Adrenal gland (tissue), 12 donors: ENCODE data around the gene HABP2. TPM values are rescaled to one million over a fixed set of nuclear protein-coding genes. Genes with fewer than 3 reads are reported as not detected.
A peak's percentile ranks its signal among the peaks of the same experiment; 100 is the strongest.

Source experiments
- DNase-seq, 7 donors: peaks; one replicate each; pipeline ENCODE4 v3.0.0-alpha.2; 2019 to 2020
- H3K27ac ChIP-seq, 5 donors: fragments of 200-600 bp; sonication (generic) in 4 of 5; 1 replicate in 3 of 5; 2 replicates in 2 of 5; pipeline versions ENCODE4 v1.5.1 to v1.8.0; 2016 to 2020; ENCODE audit warnings: mild to moderate bottlenecking in 1 of 5
- H3K27me3 ChIP-seq: fragments of 200-600 bp; 2 replicates; pipeline ENCODE4 v1.8.0; 2021
- H3K36me3 ChIP-seq, 2 donors: fragments of 200-600 bp; replicated peaks in 1 of 2; 1 replicate in 1 of 2; 2 replicates in 1 of 2; pipeline versions ENCODE4 v1.5.1 to v1.8.0; 2018 to 2022
- H3K4me1 ChIP-seq, 2 donors: fragments of 200-600 bp; replicated peaks in 1 of 2; 1 replicate in 1 of 2; 2 replicates in 1 of 2; pipeline versions ENCODE4 v1.5.1 to v1.8.0; 2018 to 2021
- H3K4me3 ChIP-seq, 4 donors: fragments of 200-600 bp; sonication (generic) in 3 of 4; one replicate each; pipeline ENCODE4 v1.5.1; 2016 to 2018
- H3K9me3 ChIP-seq, 3 donors: fragments of 200-600 bp; sonication (generic) in 1 of 3; replicated peaks in 1 of 3; 1 replicate in 2 of 3; 2 replicates in 1 of 3; pipeline versions ENCODE4 v1.5.1 to v1.8.0; 2016 to 2021
- POLR2A ChIP-seq, 2 donors: fragments of 450-650 bp; IDR thresholded peaks; one replicate each; pipeline ENCODE4 v1.6.1; 2017; ENCODE audit warnings: antibody characterized with exemption in 2 of 2, mild to moderate bottlenecking in 2 of 2, moderate library complexity in 1 of 2
- whole genome bisulfite sequencing, 4 donors: extraction: QIAGEN DNeasy Blood & Tissue Kit in 2 of 4; methylation state at CpG; one replicate each; pipeline versions ENCODE4 v1.1.5 to v1.1.7; 2013 to 2017; 5-methylcytosine and 5-hydroxymethylcytosine counted together
- intact Hi-C, 2 donors: fragments of 100-400 bp; cut with DNase I; formaldehyde crosslinking; loops; one replicate each; pipeline versions ENCODE4 v1.14.1 to v1.15.0; 2022 to 2023
- polyA plus RNA-seq, 3 donors: library from polyadenylated mRNA; stranded (reverse); fragments of 200-250 nt in 2 of 3; fragments of 350-450 nt in 1 of 3; fragmentation: Illumina TruSeq in 1 of 3; extraction: RNeasy Lipid Tissue Mini Kit (QIAGEN cat#74804) in 1 of 3; gene quantifications; one replicate each; pipeline ENCODE4 v1.2.3, GENCODE V29; 2013 to 2014
- total RNA-seq, 9 donors: library from RNA; depleted of rRNA in 4 of 9; stranded (reverse); fragments of >200 nt in 4 of 9; fragments of 120-200 nt in 1 of 9; fragmentation: NEBNext Ultra II Directional in 1 of 9; extraction: Animal tissue kit (Norgen Biotek cat#: 25700) in 1 of 9; gene quantifications; one replicate each; pipeline versions ENCODE4 v1.1.0 to v1.2.4, GENCODE V29; 2013 to 2023
- TF ChIP-seq, protein P1 (sequence below), 6 experiments: fragments of 450-650 bp in 4 of 6; fragments of 200-600 bp in 2 of 6; sonication (generic) in 1 of 6; IDR thresholded peaks; 1 replicate in 5 of 6; 2 replicates in 1 of 6; pipeline versions ENCODE4 v1.5.1 to v1.8.0; 2016 to 2021; ENCODE audit warnings: antibody characterized with exemption in 6 of 6, mild to moderate bottlenecking in 2 of 6, moderate library complexity in 1 of 6
- donor health status: healthy with polysubstance abuse.
- donor health status: Bipolar disorder and iron deficiency.
- donor health status: DM: yes; HTN: yes; CAD: no.
- donor health status: DM: no; HTN: no; CAD: no.
- donor health status: DM: no; HTN: no; CAD: no.
- donor health status: DM: yes; HTN: yes; CAD: no.

Gene HABP2
- total and polyA plus RNA-seq, 12 donors = 0.11 to 0.29 (median 0.13) TPM; not detected in 9

DNA sequence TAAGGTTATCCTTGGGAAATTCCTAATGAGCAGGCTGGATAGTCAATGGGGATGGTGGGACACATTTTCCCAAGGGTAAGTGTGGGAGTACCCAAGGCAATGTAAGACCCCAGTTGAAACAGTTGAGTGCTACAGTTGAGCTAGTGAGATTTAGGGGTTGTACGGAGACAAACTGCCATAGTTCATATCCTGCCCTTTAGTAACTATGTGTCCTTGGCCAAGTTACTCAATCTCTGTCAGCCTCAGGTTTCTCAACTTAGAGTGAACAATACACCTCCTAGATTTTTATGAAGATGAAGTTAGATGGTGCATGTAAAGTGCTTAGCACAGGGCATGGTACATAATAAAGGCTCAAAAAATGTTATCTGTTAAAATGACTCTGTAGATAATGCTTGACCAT lies 20.5 kb downstream of the HABP2 start:
- H3K4me3 ChIP-seq = no peak overlapping the region
- H3K4me1 ChIP-seq = no peaks in the 10 kb centered on the region
- no peak for DNase-seq
- no peaks in the 10 kb centered on the region for H3K27me3 ChIP-seq
- intact Hi-C loops = no loop called here
- H3K9me3 ChIP-seq = no peaks in the 10 kb centered on the region
- TF ChIP-seq, protein P1, sequence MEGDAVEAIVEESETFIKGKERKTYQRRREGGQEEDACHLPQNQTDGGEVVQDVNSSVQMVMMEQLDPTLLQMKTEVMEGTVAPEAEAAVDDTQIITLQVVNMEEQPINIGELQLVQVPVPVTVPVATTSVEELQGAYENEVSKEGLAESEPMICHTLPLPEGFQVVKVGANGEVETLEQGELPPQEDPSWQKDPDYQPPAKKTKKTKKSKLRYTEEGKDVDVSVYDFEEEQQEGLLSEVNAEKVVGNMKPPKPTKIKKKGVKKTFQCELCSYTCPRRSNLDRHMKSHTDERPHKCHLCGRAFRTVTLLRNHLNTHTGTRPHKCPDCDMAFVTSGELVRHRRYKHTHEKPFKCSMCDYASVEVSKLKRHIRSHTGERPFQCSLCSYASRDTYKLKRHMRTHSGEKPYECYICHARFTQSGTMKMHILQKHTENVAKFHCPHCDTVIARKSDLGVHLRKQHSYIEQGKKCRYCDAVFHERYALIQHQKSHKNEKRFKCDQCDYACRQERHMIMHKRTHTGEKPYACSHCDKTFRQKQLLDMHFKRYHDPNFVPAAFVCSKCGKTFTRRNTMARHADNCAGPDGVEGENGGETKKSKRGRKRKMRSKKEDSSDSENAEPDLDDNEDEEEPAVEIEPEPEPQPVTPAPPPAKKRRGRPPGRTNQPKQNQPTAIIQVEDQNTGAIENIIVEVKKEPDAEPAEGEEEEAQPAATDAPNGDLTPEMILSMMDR (IDR thresholded peaks at IDR 0.05) = no peak
- no peak for TF ChIP-seq POLR2A (IDR thresholded peaks at IDR 0.05)
- H3K27ac ChIP-seq = no peak overlapping the region
- H3K36me3 ChIP-seq = no peaks in the 10 kb centered on the region
- WGBS, 4 donors = 40 to 64% (median 53%) methylated on average over 1 of the region's 1 CpG

DNA sequence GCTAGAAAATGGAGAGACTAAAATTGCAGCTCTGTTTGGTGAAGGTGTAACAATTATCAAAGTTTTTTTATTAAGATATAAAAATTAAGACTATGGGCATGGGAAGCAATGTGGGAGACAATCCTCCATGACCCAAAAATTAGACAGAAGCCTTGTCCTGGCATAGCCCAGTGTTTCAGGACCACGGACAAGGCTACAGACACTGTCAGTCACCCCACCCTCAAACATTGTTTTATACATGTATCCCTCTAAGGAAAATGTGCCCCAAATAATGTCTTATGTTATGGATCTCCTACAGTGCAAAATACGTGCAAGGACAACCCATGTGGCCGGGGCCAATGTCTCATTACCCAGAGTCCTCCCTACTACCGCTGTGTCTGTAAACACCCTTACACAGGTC lies 24.0 kb downstream of the HABP2 start:
- 59 to 69% (median 66%) methylated on average over 4 of the region's 4 CpGs for WGBS, 4 donors
- DNase-seq = peak in 1 of 7 donors; percentile 20
- intact Hi-C loops = no loop called here
- Histone ChIP-seq H3K27me3 (no peaks in the 10 kb centered on the region), H3K4me1 (no peaks in the 10 kb centered on the region), H3K9me3 (no peaks in the 10 kb centered on the region), H3K4me3 (no peak overlapping the region), H3K27ac (no peak overlapping the region), H3K36me3 (no peaks in the 10 kb centered on the region)
- TF ChIP-seq, protein P1 (IDR thresholded peaks at IDR 0.05) = no peak
- no peak for TF ChIP-seq POLR2A (IDR thresholded peaks at IDR 0.05)

DNA sequence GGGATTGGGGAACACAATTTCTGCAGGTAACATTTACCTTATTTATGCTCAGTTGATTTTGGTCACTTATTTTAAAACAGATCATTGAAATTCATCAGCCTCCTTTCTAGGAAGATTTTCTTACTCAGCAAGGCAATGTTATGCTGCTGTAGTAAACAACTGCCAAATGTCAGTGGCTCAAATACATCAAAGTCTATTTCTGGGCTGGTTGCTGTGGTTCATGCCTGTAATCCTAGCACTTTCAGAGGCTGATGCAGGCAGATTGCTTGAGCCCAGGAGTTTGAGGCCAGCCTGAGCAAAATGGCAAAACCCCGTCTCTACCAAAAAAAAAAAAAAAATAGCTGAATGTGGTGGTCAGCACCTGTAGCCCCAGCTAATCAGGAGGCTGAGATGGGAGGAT lies 25.9 kb downstream of the HABP2 start:
- TF ChIP-seq, protein P1 (IDR thresholded peaks at IDR 0.05) = no peak
- no peak for TF ChIP-seq POLR2A (IDR thresholded peaks at IDR 0.05)
- Histone ChIP-seq H3K9me3 (no peaks in the 10 kb centered on the region), H3K27ac (no peak overlapping the region), H3K27me3 (no peaks in the 10 kb centered on the region), H3K4me3 (no peak overlapping the region), H3K4me1 (no peaks in the 10 kb centered on the region), H3K36me3 (no peaks in the 10 kb centered on the region)
- intact Hi-C loops = no loop called here
- DNase-seq = no peak
- WGBS, 4 donors = 75 to 92% (median 87%) methylated on average over 1 of the region's 1 CpG

DNA sequence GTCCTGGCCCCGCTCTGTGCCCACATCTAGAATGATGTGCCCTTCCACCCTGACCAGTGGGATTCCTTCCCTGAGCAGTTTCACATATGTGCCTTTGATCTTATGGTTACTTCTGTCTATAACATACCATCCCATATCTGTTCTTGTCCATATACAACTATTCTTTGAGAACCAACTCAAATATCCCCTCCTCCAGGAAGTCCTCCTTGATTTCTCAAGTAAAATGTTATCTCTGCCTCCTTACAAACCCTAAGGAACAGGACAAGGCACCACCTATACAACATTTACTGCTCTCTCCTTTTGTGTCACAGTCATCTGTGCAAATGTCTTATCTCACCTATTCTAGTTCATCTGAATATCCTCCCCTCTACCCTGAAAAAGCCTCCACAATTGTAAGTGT lies 28.2 kb downstream of the HABP2 start:
- 74 to 85% (median 78%) methylated on average over 1 of the region's 1 CpG for WGBS, 4 donors

More for the DNA sequence above, 28.2 kb downstream of the HABP2 start:
- Histone ChIP-seq H3K27me3 (no peaks in the 10 kb centered on the region), H3K4me1 (no peaks in the 10 kb centered on the region), H3K9me3 (no peaks in the 10 kb centered on the region), H3K4me3 (no peak overlapping the region), H3K27ac (no peak overlapping the region), H3K36me3 (no peaks in the 10 kb centered on the region)
- TF ChIP-seq, protein P1 (IDR thresholded peaks at IDR 0.05) = no peak
- no peak for TF ChIP-seq POLR2A (IDR thresholded peaks at IDR 0.05)
- no peak for DNase-seq
- intact Hi-C loops = no loop called here
